Epithelial cell of proximal tubule (primary cell): ENCODE measurements around the gene SLC35E2B. TPM values are rescaled to one million over a fixed set of nuclear protein-coding genes. Genes with fewer than 3 reads are reported as not detected.
"Not testable (repeated sequence)": the region's sequence is repeated elsewhere in the genome, so short reads cannot be mapped to it uniquely, and the experiment has no call there.

ENCODE experiments used
- DNase-seq: peaks from one replicate; pipeline ENCODE4 v3.0.0-alpha.2; 2011; ENCODE audit warnings: low read depth
- H3K4me3 ChIP-seq: 2 replicates; pipeline ENCODE4 v1.5.1; 2011; ENCODE audit warnings: low read depth, mild to moderate bottlenecking, low read length
- total RNA-seq: library from RNA; depleted of rRNA; stranded (reverse); fragments of >200 nt; gene quantifications from 2 replicates; pipeline ENCODE4 v1.2.3, GENCODE V29; 2015
- TF ChIP-seq, protein P1 (sequence below): conservative IDR thresholded peaks from 2 replicates; pipeline ENCODE4 v1.5.1; 2012; ENCODE audit warnings: low read depth, mild to moderate bottlenecking, low read length

The SLC35E2B gene
- total RNA-seq, 1 donor from 2014 or later, result 22.8 TPM

DNA sequence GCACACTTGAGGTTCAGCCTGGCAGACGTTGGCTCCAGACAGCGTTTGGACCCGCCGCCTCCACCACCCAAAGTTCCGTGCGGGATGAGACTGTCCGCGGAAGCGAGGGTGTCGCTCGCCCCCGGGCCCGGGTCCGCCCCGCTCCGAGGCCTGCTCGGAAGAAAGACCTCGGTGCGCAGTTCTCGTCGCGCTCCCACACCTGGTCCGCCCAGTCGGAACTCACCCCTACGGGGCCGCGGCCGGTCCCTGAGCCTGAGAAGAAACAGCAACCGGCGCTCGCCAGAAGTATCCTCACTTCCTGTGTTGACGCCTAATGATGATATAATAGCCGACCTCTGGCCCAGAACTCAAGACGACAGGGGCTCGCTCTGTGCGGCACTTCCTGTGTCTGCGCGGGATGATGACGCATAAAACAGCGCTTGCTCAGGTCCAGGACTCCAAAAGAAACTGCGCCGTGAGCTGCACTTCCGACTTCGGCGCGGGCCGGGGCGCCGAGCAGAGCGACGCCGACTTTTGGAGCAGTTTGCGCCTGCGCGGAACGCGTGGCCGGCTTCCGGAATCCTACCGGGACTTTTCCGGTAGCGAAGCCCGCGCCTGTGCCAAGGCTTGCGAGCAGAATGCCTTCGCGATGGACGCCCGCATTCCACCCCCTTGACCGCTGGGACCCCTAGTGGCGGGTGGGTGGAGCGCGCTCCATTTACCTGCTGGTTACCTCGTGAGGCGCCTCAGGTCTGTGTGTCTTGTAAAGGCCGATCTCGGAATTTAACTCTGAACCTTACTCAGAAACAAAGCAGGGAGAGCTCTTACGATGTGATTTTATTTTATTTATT lies 31.7 kb upstream of the SLC35E2B start, which contains the start of gene CDK11A:
Gene CDK11A (minus strand): TSS at position 323 of the 830 bp plus-strand sequence. CDS start 1,539 bp downstream, outside the sequence.
- H3K4me3 ChIP-seq, result peak within 1 kb of the TSS; percentile 71
- DNase-seq, result peak; percentile 94
- TF ChIP-seq, protein P1, sequence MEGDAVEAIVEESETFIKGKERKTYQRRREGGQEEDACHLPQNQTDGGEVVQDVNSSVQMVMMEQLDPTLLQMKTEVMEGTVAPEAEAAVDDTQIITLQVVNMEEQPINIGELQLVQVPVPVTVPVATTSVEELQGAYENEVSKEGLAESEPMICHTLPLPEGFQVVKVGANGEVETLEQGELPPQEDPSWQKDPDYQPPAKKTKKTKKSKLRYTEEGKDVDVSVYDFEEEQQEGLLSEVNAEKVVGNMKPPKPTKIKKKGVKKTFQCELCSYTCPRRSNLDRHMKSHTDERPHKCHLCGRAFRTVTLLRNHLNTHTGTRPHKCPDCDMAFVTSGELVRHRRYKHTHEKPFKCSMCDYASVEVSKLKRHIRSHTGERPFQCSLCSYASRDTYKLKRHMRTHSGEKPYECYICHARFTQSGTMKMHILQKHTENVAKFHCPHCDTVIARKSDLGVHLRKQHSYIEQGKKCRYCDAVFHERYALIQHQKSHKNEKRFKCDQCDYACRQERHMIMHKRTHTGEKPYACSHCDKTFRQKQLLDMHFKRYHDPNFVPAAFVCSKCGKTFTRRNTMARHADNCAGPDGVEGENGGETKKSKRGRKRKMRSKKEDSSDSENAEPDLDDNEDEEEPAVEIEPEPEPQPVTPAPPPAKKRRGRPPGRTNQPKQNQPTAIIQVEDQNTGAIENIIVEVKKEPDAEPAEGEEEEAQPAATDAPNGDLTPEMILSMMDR, result peak; percentile 27

DNA sequence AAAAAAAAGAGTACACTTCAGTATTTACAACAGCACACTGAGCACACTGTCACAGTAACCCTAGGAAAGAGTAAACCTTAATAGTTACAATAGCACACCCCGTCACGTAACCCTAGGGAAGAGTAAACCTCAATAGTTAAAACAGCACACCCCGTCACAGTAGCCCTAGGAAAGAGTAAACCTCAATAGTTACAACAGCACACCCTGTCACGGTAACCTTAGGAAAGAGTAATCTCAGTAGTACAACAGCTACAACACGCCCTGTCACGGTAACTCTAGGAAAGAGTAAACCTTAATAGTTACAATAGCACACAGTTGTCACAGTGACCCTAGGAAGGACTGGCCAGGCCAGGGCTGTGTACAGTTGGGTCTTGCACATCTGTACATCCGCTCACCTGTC lies 28.6 kb upstream of the SLC35E2B start:
- H3K4me3 ChIP-seq, result no peak overlapping the region
- TF ChIP-seq, protein P1, result no peak
- no peak for DNase-seq

DNA sequence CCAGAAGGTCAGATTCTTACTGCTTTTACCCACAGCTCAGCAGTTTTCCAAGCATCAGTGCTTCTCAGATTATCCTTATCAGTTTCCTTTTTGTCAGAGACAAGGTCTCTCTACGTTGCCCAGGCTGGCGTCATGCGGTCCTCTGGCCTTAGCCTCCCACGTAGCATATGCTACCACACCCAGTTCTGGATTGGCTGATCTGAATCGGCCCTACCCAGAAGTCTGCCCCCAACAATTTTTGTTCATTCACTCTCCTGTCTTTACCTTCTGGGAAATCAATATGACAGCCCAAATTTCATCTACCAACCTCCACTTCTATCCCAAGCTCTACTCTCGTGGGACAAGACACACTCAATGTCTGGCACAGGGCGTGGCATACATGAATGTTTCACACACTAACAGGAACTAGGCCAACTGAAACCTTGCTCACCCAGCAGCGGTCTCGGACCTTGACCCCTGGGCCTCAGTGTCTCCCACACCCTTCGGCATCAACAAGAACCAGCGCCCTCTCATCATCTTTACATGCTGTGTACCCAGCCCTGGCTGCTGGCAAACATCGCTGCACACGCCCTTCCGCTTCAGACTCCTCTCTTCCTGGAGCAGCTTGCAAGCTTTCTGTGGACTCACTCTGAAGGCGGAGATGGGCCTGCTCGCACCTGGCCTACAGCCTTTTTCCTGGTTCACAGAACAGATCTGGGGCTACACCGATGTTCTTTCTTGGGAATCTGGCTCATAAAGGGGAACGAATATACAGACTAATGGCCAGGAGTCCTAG lies 22.7 kb upstream of the SLC35E2B start:
- not testable (repeated sequence) for H3K4me3 ChIP-seq, DNase-seq

DNA sequence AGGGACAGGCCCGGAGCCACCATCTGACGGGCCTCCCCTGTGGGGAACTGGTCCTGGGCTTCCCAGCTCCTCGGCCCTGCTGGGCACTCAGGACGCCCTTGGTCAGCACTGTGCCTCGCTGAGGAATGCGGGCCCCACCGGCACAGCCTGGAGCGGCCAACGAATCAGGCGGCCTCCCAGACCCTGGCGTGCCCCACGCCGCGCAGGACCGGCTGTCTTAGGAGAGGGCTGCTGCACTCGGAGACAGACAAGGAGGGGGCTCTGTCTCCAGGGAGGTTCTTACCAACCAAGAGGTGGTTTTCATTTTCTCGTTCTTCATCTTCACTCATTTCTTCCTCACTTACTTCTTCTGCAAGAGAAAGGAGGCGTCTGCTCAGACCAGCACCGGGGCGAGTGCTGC lies 15.3 kb upstream of the SLC35E2B start:
- not testable (repeated sequence) for H3K4me3 ChIP-seq, DNase-seq

DNA sequence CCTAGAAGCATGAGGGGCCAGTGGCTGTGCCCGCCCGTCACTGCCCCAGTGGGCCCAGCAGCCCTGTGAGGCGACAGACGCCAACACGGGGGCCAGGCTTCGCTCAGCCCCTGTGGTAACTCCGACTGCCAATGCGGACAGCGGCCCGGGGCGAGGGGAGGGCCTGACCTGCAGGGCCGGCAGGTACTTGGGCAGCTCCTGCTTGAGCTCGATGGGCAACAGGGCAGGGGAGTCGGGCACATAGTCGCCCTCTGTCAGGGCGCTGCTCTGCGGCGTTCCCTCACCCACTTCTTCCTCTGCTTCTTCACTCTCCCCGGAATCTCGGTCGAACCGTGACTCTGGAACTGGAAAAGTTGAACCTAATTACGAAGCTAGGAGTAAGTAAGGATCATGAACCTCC lies 14.6 kb upstream of the SLC35E2B start:
- DNase-seq, result not testable (repeated sequence)

DNA sequence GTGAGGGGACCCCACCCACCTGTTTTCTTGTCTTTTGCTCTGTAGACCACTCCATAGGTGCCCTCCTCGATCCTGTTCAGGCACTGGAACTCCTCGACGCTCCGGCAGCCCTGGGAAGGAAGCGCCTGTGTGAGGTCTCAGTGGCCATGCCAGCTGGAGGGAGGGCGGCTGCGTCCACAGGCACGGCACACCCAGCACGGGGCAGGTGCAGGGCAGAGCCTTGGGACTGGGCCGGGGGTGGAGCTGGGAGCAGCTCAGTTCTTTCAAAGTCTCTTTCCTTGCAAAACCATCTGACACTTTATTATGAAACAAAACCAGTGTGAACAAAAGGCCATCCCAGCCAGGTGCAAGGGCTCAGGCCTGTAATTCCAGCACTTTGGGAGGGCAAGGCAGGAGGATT lies 13.0 kb upstream of the SLC35E2B start:
- DNase-seq, H3K4me3 ChIP-seq: not testable (repeated sequence)

More for the DNA sequence above, 14.6 kb upstream of the SLC35E2B start:
- not testable (repeated sequence) for H3K4me3 ChIP-seq

DNA sequence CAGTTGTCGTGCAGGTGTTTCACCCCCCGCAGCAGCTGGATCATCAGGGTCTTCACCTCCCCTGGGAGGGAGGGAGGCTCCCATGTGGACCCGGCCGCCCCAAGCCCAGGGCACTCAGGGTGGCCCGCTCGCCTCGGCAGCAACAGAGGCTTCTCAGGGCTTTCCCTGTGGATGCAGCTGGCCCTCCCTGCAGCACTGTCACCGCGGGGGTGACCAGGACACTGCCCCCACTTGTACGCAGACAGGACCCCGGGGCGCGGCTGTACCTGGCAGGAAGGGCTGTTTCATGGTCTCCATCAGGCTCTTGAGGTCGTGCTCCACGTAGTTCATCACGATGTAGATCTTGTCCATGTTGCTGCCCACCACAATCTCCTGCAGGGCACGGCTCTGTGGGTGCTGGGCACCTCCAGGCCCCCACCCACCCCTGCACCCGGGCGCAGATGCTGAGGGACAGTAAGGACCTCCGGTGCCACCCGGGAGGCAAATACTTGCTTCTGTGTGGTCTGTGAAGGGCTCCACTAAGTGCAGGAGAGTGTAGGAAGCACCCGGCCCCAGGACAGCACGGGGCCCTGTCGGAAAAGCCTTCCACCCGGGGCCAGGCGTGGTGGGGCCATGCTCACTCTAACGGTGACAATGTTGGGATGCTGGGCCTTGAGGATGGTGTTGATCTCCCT lies 11.8 kb upstream of the SLC35E2B start:
- not testable (repeated sequence) for H3K4me3 ChIP-seq, DNase-seq

DNA sequence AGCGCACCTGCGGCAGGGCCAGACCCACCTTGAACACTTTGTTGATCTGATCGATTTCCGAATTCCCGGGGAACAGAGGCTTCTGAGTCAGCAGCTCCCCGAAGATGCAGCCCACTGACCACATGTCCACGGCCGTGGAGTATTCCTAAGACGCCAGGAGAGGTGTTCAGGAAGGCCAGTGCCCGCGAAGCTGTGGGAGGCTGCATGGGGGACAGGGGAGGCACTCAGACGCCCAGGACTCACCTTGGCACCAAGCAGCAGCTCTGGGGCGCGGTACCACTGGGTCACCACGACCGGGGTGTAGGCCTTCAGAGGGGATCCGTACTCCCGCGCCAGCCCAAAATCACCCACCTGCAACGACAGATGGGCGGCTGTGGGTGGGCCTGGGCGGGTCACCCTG lies 11.2 kb upstream of the SLC35E2B start:
- TF ChIP-seq, protein P1, result no peak
- DNase-seq, result no peak
- no peak overlapping the region for H3K4me3 ChIP-seq

DNA sequence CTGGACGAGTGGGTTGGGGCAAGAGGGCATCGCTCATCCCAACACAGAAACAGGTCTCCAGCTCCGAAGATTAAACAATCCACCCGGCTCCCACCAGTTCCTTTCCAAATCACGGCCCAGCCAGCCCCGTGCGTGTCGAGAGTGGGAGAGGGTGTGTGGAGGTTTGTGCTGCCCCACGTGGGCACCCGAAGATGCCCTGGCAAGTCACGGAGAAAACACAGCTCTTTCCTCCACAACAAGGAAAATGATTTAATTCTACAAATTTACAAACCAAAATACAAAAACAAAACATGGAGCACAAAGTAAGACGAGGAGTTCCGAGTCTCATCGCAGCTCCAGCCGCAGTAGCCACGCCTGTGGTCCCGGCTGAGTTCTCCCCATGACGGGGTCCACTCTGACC lies 9.9 kb upstream of the SLC35E2B start:
- H3K4me3 ChIP-seq, DNase-seq: not testable (repeated sequence)

DNA sequence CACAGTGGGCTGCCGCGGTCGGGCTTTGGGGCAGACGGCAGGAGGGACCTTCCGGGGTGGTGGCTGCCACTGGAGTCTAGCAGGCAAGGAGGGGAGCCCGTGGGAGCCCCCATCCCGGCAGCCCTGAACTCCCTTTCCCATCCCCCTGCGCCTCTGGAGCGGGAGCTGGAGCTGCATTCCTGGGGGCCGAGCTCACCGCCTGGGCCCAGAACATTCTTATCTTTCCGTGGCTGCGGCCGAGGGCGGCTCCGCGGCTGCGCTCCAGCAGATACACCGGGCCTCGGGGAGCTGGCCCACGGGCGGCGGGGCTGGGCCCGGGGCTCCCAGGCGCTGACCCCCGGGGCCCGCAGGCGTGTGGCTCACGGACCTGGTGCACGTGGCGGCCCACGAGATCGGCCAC lies 8.0 kb upstream of the SLC35E2B start:
- not testable (repeated sequence) for H3K4me3 ChIP-seq, DNase-seq

DNA sequence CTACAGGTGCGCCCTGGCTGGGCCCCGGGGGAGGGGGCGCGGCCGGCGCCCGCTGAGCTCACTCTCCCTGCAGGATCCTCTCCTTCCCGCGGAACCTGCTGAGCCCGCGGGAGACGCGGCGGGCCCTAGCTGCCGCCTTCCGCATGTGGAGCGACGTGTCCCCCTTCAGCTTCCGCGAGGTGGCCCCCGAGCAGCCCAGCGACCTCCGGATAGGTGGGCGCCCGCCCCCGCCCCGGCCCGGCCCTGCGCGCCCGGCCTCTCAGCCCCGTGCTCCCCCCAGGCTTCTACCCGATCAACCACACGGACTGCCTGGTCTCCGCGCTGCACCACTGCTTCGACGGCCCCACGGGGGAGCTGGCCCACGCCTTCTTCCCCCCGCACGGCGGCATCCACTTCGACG lies 7.5 kb upstream of the SLC35E2B start:
- not testable (repeated sequence) for DNase-seq, H3K4me3 ChIP-seq

DNA sequence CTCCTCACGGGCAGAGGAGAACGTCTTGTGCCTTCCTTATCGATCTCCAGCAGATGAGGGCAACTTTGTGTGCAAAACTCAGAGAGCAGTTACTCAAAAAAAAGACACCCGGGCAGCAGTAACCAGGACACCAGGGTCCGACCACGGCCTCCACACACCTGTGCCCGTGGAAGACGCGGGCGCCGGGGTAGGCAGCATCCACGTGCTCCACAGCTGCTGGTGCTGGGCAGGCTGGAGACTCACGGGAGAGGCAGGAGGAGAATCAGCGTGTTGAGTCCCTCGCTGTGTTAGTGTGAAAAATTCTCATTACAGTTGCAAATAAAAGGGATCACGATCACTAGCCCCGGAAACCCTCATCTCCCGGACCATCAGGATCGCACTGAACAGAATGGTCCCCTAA lies 6.5 kb upstream of the SLC35E2B start:
- not testable (repeated sequence) for DNase-seq, H3K4me3 ChIP-seq

DNA sequence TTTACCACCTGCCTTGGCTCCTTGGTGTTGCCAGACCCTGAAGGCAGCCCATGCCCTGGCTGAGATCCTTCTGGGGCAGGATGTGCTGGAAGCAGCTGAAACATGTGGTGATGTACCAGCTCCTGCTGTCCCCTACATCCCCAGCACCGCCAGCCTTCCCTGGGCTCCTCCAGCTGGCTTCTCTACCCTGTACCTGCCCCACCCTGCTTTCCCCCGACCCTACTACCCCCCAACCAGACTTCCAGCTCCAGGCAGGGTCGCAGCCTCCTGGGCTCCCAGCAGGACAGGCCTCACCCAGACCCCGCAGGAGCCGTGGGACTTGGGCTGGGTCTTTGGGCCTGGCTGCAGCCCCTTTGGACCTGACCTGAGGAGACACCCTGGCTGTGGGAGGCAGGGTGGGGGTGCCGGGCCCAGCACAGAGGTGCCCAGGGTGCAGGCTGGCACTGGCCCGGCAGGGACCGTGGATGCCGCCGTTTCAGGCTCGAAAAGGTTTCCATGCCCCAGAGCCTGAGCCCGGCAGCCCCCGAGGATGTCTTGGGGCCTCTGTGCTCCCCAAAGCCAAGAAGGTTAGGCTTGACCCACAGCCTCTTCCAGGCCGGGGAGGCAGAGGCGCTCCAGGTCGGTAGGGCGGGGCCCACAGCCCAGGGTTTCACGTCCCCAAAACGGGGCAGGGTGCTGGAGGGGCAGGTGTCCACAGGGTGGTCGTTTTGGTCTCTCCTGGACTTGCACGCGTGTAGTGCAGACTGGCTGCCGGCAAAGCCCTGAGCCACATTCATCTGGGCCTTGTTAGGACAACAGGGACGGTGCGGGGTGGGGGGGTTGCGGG lies 5.0 kb upstream of the SLC35E2B start:
- not testable (repeated sequence) for H3K4me3 ChIP-seq, DNase-seq
